ENCODE results near the gene RPL18. TPM values are rescaled to one million over a fixed set of nuclear protein-coding genes. Genes with fewer than 3 reads are reported as not detected.
A peak's percentile ranks its signal among the peaks of the same experiment; 100 is the strongest.

RPL18 gene
- total RNA-seq, 2 experiments from 2014 or later, result 2,095 to 2,140 TPM

DNA sequence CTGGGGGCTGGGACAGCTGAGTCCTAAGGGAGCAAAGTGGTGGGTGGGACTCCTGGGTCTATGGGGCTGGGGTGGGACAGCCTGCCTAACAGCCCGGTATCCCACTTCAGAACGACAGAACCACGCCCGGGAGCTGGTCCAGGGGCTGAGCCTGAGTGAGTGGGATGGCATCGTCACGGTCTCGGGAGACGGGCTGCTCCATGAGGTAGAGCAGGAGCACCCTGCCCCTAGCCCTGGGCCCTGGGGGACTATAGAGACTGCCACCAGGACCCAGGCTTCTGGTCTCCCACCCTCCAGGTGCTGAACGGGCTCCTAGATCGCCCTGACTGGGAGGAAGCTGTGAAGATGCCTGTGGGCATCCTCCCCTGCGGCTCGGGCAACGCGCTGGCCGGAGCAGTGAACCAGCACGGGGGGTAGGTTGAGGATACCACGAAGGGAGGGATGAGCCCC is 8.9 kb upstream of the RPL18 start:
- no peak overlapping the region for H3K4me3 Mint-ChIP-seq
- peaks cover 13% of the 10 kb centered on the region for H3K36me3 Mint-ChIP-seq
- ChIA-PET POLR2A (interaction anchor here (1.1 kb wide), 1 partner anchor 9 kb away, joined by 5 read pairs; the partner anchor contains the start of genes RPL18 and SPHK2), CTCF (no interaction called here)
- H3K27me3 Mint-ChIP-seq, result no peaks in the 10 kb centered on the region
- no peaks in the 10 kb centered on the region for H3K9me3 Mint-ChIP-seq
- DNase-seq, result no peak
- H3K4me1 Mint-ChIP-seq (ENCODE audit: low read depth), result peaks cover 38% of the 10 kb centered on the region
- intact Hi-C loops (cut with micrococcal nuclease), result no loop called here
- no peak overlapping the region for H3K27ac Mint-ChIP-seq

DNA sequence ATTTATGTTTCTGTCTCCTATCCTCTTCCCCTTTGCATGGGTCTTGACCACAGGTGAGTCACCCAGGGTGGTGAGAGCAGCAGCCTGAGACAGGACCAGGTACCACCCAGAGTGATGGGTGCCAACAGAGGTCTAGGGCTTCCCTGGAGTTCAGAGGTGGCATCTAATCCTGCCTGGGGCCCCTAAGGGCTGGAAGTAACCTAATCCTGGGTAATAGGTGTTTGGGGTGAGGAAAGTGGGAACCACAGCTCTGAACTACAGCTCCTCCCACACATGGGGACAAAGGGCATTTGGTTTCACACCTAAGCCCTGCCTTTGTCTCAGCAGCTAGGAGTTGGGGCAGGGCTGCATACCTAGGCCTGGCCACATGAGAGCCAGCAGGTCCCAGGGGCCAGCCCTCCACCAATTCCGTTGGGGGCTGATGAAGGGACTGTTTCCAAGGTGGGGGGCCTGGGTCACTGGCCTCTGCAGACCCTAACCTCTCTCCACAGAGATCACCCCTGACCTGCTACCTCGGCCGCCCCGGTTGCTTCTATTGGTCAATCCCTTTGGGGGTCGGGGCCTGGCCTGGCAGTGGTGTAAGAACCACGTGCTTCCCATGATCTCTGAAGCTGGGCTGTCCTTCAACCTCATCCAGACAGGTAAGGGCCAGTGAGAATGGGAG is 8.4 kb upstream of the RPL18 start:
- Mint-ChIP-seq H3K36me3 (peaks cover 14% of the 10 kb centered on the region), H3K4me3 (no peak overlapping the region), H3K27ac (peak overlapping the region; percentile 51), H3K27me3 (no peaks in the 10 kb centered on the region), H3K9me3 (no peaks in the 10 kb centered on the region), H3K4me1 (ENCODE audit: low read depth) (peaks cover 38% of the 10 kb centered on the region)
- intact Hi-C loops (cut with micrococcal nuclease), result no loop called here
- peak; percentile 54 for DNase-seq
- POLR2A ChIA-PET, result interaction anchor here (1.1 kb wide), 1 partner anchor 8 kb away, joined by 5 read pairs; the partner anchor contains the start of genes RPL18 and SPHK2
- CTCF ChIA-PET, result no interaction called here

DNA sequence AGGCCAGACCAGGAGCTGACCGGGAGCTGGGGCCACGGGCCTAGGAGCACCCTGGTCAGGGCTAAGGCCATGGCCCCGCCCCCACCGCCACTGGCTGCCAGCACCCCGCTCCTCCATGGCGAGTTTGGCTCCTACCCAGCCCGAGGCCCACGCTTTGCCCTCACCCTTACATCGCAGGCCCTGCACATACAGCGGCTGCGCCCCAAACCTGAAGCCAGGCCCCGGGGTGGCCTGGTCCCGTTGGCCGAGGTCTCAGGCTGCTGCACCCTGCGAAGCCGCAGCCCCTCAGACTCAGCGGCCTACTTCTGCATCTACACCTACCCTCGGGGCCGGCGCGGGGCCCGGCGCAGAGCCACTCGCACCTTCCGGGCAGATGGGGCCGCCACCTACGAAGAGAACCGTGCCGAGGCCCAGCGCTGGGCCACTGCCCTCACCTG is 6.9 kb upstream of the RPL18 start:
- no peak overlapping the region for H3K4me3 Mint-ChIP-seq
- no peaks in the 10 kb centered on the region for H3K27me3 Mint-ChIP-seq
- H3K9me3 Mint-ChIP-seq, result no peaks in the 10 kb centered on the region
- POLR2A ChIA-PET, result no interaction called here
- peaks cover 41% of the 10 kb centered on the region for H3K4me1 Mint-ChIP-seq (ENCODE audit: low read depth)
- H3K36me3 Mint-ChIP-seq, result peaks cover 15% of the 10 kb centered on the region
- intact Hi-C loops (cut with micrococcal nuclease), result no loop called here
- DNase-seq, result no peak
- CTCF ChIA-PET, result no interaction called here
- H3K27ac Mint-ChIP-seq, result no peak overlapping the region

- Mint-ChIP-seq H3K4me3 (peak overlapping the region; percentile 75), H3K4me1 (ENCODE audit: low read depth) (peaks cover 45% of the 10 kb centered on the region), H3K27ac (peak overlapping the region; percentile 89), H3K27me3 (no peaks in the 10 kb centered on the region), H3K9me3 (no peaks in the 10 kb centered on the region), H3K36me3 (peaks cover 17% of the 10 kb centered on the region)
- ChIA-PET CTCF (no interaction called here), POLR2A (interaction anchor here (2.0 kb wide), 1 partner anchor 9 kb away, joined by 8 read pairs; no protein-coding TSS in a partner anchor)
- intact Hi-C loops (cut with micrococcal nuclease), result loop anchor here (1.0 kb wide), 2 partner anchors 9 to 370 kb away; partner anchors contain the start of gene CARD8
- DNase-seq, result no peak
Observed at GRCh38 chr19:48624791-48625723, 6.1 kb upstream of the RPL18 start.

DNA sequence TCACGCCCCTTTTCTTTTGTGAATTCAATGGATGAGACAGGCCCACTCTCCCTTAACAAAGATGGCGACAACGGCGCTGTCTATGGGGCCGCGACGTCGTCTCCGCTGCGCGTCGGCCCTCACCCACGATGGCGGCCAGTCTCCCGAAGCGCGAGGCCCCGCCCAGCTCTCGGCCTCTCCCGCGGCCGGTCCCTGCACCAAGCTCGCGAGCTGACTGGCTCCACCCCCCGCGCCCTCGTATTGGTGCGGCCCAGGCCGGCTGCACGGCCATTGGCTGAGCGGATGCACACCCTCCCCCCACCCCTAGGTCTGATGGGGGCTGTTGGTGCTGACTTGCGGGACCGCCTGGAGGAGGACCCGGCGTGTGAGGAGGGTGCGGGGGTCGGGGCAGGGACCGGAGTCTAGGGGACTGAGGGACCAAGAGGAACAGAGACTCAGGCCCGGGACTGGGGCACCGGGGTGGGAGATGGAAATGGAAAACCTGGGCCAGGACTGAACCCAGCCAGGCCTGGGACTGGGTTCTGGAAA is 5.2 kb upstream of the RPL18 start:
- ChIA-PET CTCF (interaction anchor here (1.2 to 1.3 kb wide), 2 partner anchors 13 to 118 kb away, joined by 3 to 4 read pairs; no protein-coding TSS in a partner anchor), POLR2A (interaction anchor here (1.0 to 2.0 kb wide), 3 partner anchors 9 to 22 kb away, joined by 4 to 8 read pairs (median 5); partner anchors contain the start of genes CA11 and FAM83E)
- peak overlapping the region; percentile 75 for H3K4me3 Mint-ChIP-seq
- peaks cover 51% of the 10 kb centered on the region for H3K4me1 Mint-ChIP-seq (ENCODE audit: low read depth)
- H3K27me3 Mint-ChIP-seq, result no peaks in the 10 kb centered on the region
- intact Hi-C loops (cut with micrococcal nuclease), result loop anchor here (1.0 kb wide), 2 partner anchors 10 to 369 kb away; partner anchors contain the start of gene CARD8
- H3K27ac Mint-ChIP-seq, result peak overlapping the region; percentile 89
- no peaks in the 10 kb centered on the region for H3K9me3 Mint-ChIP-seq
- H3K36me3 Mint-ChIP-seq, result peaks cover 17% of the 10 kb centered on the region
- peak; percentile 98 for DNase-seq

GRCh38 chr19:48623556-48624066 is 4.6 kb upstream of the RPL18 start:
- ChIA-PET CTCF (interaction anchor here (1.2 to 1.3 kb wide), 2 partner anchors 13 to 118 kb away, joined by 3 to 4 read pairs; no protein-coding TSS in a partner anchor), POLR2A (interaction anchor here (0.6 to 2.0 kb wide), 4 partner anchors 9 to 289 kb away, joined by 4 to 8 read pairs (median 5); partner anchors contain the start of genes CA11 and FAM83E)
- peaks cover 52% of the 10 kb centered on the region for H3K4me1 Mint-ChIP-seq (ENCODE audit: low read depth)
- H3K4me3 Mint-ChIP-seq, result peak overlapping the region; percentile 75
- H3K9me3 Mint-ChIP-seq, result no peaks in the 10 kb centered on the region
- H3K36me3 Mint-ChIP-seq, result peaks cover 21% of the 10 kb centered on the region
- intact Hi-C loops (cut with micrococcal nuclease), result loop anchor here (1.0 kb wide), 2 partner anchors 11 to 368 kb away; partner anchors contain the start of gene CARD8
- peak overlapping the region; percentile 89 for H3K27ac Mint-ChIP-seq
- no peaks in the 10 kb centered on the region for H3K27me3 Mint-ChIP-seq
- DNase-seq, result no peak

DNA sequence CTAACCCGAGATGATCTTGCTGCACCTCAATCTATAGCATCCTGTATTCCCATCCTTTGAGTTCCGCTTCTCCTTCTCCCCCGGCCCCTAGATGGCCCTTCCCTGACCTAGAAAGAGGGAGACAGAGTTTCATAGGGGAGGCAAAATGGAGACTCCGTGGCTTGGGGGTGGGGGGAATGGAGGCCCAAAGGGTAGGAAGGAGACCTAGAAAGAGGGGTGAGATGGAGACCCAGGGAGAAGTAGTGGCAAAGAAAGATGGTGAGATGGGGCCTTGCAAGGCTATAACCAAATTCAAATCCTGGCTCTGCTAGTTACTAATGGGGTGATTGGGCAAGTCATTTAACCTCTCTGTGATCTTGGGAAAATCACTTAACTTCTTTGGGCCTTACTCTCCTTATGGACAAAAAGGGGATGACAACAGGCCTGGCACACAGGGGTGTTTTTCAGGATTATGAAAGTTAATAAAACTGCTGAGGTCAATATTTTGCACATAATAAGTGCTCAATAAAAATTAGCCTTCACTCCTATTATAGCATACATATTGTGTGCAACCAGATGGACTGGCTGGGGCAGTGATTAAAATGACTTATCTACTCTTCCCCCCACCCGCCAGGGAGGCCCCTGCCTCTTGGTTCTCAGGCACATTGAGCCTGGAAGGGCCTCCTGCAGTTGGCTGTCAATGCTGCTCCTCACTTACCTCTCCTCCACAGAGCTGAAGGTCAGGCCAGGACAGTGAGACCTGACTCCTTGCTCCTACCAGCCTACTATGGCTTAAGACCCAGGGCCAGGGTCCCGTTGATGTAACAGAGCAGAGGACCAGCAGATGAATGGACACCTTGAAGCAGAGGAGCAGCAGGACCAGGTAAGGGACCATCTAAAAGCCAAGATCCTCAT is 961 bp upstream of the RPL18 start:
- H3K27me3 Mint-ChIP-seq, result no peaks in the 10 kb centered on the region
- DNase-seq, result peak; percentile 27
- H3K9me3 Mint-ChIP-seq, result no peaks in the 10 kb centered on the region
- intact Hi-C loops (cut with micrococcal nuclease), result loop anchor here (1.0 to 5.0 kb wide), 6 partner anchors 14 to 288 kb away; partner anchors contain the start of gene SYNGR4
- peaks cover 57% of the 10 kb centered on the region for H3K36me3 Mint-ChIP-seq
- CTCF ChIA-PET, result interaction anchor here (1.0 kb wide), 1 partner anchor 11 kb away, joined by 4 read pairs; no protein-coding TSS in a partner anchor
- POLR2A ChIA-PET, result interaction anchor here (0.5 to 2.6 kb wide), 11 partner anchors 8 to 1363 kb away, joined by 3 to 15 read pairs (median 5); partner anchors contain the start of genes CA11, CCDC9, SYNGR4 and TMEM143
- peaks cover 63% of the 10 kb centered on the region for H3K4me1 Mint-ChIP-seq (ENCODE audit: low read depth)
- peak overlapping the region; percentile 96 for H3K4me3 Mint-ChIP-seq
- peak overlapping the region; percentile 97 for H3K27ac Mint-ChIP-seq

DNA sequence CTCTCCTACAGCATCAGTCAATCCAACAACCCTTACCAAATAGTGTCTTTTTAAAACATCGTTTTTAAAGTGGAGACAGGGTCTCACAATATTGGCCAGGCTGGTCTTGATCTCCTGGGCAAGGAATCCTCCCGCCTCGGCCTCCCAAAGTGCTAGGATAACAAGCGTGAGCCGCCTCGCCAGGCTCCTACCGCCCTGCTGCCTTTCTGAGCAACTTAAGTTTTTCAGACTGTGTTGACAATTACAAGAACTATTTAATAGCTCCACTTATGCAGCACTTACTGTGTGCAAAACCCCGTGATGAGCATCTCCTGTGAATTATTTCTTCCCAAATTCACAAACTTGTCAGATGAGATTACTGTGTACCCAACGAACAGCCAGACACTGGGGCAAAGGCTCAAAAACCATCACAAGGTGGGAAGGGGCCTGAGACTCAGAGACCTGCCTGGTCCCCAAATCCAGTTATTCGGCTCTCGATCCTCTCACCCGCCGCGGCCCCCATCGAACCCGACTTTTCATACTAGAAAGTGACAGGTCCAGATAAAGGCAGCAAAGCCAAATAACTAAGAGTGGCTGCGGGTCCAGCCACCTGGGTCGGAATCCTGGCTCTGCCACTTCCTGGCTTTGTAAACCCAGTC is 581 bp downstream of the RPL18 start:
- H3K36me3 Mint-ChIP-seq, result peaks cover 53% of the 10 kb centered on the region
- ChIA-PET CTCF (interaction anchor here (0.9 to 1.8 kb wide), 3 partner anchors 9 to 30 kb away, joined by 3 to 6 read pairs (median 4); partner anchors contain the start of gene CA11), POLR2A (interaction anchor here (0.6 to 2.6 kb wide), 8 partner anchors 9 to 284 kb away, joined by 3 to 15 read pairs (median 5); partner anchors contain the start of gene CA11)
- intact Hi-C loops (cut with micrococcal nuclease), result loop anchor here (5.0 kb wide), 1 partner anchor 286 kb away; no protein-coding TSS in a partner anchor
- no peaks in the 10 kb centered on the region for H3K27me3 Mint-ChIP-seq
- DNase-seq, result no peak
- no peaks in the 10 kb centered on the region for H3K9me3 Mint-ChIP-seq
- peak overlapping the region; percentile 96 for H3K4me3 Mint-ChIP-seq
- H3K4me1 Mint-ChIP-seq (ENCODE audit: low read depth), result peaks cover 50% of the 10 kb centered on the region
- H3K27ac Mint-ChIP-seq, result peak overlapping the region; percentile 97

DNA sequence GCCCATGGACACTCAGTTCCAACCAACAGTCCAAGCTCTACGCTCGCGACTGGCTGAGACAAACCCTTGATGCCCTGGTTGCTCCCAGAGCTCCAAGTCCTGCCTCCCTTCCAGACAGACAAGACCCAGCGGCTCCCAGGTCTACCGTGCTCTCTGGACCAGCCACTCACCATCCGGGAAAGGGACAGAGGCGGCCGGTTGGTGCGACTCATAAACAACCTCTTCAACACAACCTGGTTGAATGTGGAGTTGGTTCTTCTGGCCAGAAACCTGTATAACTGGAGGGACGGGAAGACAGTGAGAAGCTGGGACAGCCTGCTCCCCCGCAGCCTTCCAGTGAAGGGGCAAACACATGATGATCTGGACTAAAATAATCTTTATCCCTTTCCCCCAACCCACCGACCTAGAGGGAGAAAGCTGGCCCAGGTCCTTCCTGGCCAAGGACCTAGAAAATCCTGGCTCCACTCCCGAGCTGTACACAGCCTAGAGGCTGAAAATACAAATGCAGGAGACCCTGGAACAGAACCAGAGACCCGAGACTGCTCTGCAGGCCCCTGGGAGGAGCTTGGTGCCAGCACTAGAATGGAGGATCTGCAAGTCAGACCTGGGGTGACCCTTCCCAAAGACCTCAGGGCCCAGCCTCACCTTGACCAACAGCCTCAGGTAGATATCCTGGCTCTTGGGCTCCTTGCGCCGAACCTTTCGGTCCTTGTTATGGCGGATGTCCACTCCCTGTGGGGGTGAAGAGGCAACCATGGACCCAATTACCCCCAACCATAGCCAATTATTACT is 1.6 kb downstream of the RPL18 start:
- intact Hi-C loops (cut with micrococcal nuclease), result loop anchor here (5.0 kb wide), 1 partner anchor 285 kb away; no protein-coding TSS in a partner anchor
- Mint-ChIP-seq H3K4me1 (ENCODE audit: low read depth) (peaks cover 43% of the 10 kb centered on the region), H3K27me3 (no peaks in the 10 kb centered on the region), H3K9me3 (no peaks in the 10 kb centered on the region), H3K27ac (peak overlapping the region; percentile 97), H3K36me3 (peaks cover 50% of the 10 kb centered on the region), H3K4me3 (peak overlapping the region; percentile 96)
- ChIA-PET POLR2A (interaction anchor here (1.1 to 2.6 kb wide), 2 partner anchors 8 to 17 kb away, joined by 3 to 15 read pairs; no protein-coding TSS in a partner anchor), CTCF (interaction anchor here (0.6 to 1.8 kb wide), 7 partner anchors 8 to 283 kb away, joined by 3 to 6 read pairs (median 4); partner anchors contain the start of genes CA11 and KDELR1)
- DNase-seq, result no peak

All from activated CD4-positive, alpha-beta memory T cell treated with anti-CD3 and anti-CD28 coated beads for 36 hours (primary cell).